Measurements from ENCODE around the gene COPZ2. TPM values are rescaled to one million over a fixed set of nuclear protein-coding genes. Genes with fewer than 3 reads are reported as not detected.
A peak's percentile ranks its signal among the peaks of the same experiment; 100 is the strongest.
"Not testable (repeated sequence)": the region's sequence is repeated elsewhere in the genome, so short reads cannot be mapped to it uniquely, and the experiment has no call there.

The COPZ2 gene
- total RNA-seq, 4 donors from 2014 or later: 9.7 to 17.2 (median 12.5) TPM

DNA sequence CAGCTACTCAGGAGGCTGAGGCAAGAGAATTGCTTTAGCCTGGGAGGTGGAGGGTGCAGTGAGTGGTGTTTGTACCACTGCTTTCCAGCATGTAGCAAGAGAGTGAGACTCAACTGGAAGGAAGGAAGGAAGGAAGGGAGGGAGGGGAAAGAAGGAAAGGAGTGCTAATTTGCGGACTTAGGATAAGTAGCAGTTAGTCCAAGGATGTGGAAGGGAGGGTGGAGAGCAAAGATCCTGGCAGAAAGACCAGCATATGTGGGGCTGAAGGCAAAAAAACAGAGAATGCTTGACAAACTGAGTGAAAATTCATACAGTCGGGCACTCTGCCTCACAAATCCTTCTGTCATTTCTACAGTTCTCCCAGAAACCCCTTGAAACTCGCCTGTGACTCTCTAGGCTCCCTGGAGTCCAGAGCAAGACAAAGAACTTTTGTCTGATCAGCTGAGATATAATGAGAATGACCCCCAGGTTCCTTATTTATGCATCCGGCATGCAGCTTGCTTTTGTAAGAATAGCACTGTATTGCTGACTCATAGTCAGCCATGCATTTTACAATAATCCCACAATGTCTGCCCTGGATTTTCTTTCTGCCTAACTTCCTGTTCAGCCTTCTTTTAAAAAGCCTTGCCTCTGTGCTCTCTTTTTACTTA is 35.2 kb downstream of the COPZ2 start:
- 46% methylated on average over 4 of the region's 4 CpGs for WGBS
- Histone ChIP-seq H3K27ac (peak overlapping the region; percentile 46), H3K9me3 (no peaks in the 10 kb centered on the region), H3K4me3 (no peak overlapping the region), H3K4me1 (peaks cover 19% of the 10 kb centered on the region), H3K36me3 (no peaks in the 10 kb centered on the region), H3K27me3 (no peaks in the 10 kb centered on the region)
- DNase-seq (ENCODE audit: low spot score in 2 of 2): no peak
- TF ChIP-seq POLR2AphosphoS5 (IDR thresholded peaks at IDR 0.05) (no peak), POLR2A (IDR thresholded peaks at IDR 0.05) (no peak), EP300 (IDR thresholded peaks at IDR 0.05) (no peak)
- TF ChIP-seq, protein P1, sequence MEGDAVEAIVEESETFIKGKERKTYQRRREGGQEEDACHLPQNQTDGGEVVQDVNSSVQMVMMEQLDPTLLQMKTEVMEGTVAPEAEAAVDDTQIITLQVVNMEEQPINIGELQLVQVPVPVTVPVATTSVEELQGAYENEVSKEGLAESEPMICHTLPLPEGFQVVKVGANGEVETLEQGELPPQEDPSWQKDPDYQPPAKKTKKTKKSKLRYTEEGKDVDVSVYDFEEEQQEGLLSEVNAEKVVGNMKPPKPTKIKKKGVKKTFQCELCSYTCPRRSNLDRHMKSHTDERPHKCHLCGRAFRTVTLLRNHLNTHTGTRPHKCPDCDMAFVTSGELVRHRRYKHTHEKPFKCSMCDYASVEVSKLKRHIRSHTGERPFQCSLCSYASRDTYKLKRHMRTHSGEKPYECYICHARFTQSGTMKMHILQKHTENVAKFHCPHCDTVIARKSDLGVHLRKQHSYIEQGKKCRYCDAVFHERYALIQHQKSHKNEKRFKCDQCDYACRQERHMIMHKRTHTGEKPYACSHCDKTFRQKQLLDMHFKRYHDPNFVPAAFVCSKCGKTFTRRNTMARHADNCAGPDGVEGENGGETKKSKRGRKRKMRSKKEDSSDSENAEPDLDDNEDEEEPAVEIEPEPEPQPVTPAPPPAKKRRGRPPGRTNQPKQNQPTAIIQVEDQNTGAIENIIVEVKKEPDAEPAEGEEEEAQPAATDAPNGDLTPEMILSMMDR (IDR thresholded peaks at IDR 0.05): no peak

DNA sequence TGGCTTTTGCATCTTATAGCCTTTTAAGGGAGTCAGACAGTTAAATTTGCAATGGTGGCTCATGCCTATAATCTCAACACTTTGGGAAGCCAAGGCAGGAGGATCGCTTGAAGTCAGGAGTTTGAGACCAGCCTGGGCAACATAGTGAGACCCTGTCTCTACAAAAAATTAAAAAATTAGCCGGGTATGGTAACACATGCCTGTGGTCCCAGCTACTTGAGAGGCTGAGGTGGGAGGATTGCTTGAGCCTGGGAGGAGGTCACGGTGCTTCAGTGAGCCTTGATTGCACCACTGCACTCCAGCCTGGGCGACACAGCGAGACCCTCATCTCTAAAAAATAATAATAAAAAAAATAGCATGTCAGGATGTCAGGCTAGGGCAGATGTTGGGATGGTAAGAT is 35.9 kb downstream of the COPZ2 start:
- not testable (repeated sequence) for H3K27ac ChIP-seq; H3K36me3 ChIP-seq; H3K9me3 ChIP-seq; DNase-seq (ENCODE audit: low spot score in 2 of 2); H3K4me3 ChIP-seq; H3K27me3 ChIP-seq
- peaks cover 19% of the 10 kb centered on the region for H3K4me1 ChIP-seq
- WGBS: 91% methylated on average over 5 of the region's 5 CpGs

DNA sequence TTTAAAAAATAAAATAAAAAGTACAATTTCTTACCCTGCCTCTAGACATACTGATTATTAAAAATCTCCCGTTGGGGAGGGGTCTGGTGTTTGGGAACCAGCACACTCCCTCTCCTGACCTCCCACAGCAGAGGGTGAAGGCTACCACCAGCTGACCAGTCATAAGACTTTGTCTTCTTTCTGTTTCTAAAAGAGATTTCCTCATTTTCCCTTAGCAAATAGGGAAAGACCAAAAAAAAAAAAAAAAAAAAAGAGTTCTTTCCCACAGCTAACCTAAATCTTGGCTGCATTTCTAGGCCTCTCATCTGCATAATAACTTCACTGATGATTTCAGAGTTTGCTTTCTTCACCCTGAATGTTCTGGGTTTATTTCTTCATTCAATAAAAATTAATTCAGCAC is 36.4 kb downstream of the COPZ2 start:
- H3K4me1 ChIP-seq: peaks cover 19% of the 10 kb centered on the region
- no peaks in the 10 kb centered on the region for H3K9me3 ChIP-seq
- 71% methylated on average over 1 of the region's 1 CpG for WGBS
- no peaks in the 10 kb centered on the region for H3K36me3 ChIP-seq
- DNase-seq (ENCODE audit: low spot score in 2 of 2): no peak
- no peak overlapping the region for H3K4me3 ChIP-seq
- no peak overlapping the region for H3K27ac ChIP-seq
- H3K27me3 ChIP-seq: no peaks in the 10 kb centered on the region
- TF ChIP-seq POLR2A (IDR thresholded peaks at IDR 0.05) (no peak), POLR2AphosphoS5 (IDR thresholded peaks at IDR 0.05) (no peak), EP300 (IDR thresholded peaks at IDR 0.05) (no peak)
- TF ChIP-seq, protein P1 (IDR thresholded peaks at IDR 0.05): no peak

DNA sequence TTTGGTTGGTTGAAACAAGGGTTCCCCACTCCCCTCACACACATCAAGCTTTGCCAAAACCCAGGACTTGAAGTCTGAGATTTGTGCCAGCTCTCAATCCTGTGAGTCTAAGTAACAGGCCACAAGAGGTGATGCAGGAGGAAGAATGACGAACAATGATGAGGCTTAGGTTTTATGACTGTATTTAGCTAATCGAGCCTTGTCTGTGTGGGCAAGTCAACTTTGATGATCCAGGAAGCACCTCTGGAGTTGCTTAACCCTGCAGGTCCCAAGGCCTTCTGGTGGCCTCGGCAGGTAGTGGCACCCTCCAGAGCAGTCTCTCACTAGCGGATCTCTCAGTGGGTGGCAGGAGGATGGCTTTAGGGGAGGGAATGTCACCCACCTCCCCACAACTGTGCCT is 38.0 kb downstream of the COPZ2 start:
- 52% methylated on average over 4 of the region's 4 CpGs for WGBS
- no peak overlapping the region for H3K27ac ChIP-seq
- H3K36me3 ChIP-seq: no peaks in the 10 kb centered on the region
- no peak overlapping the region for H3K4me3 ChIP-seq
- H3K9me3 ChIP-seq: no peaks in the 10 kb centered on the region
- TF ChIP-seq EP300 (IDR thresholded peaks at IDR 0.05) (no peak), POLR2A (IDR thresholded peaks at IDR 0.05) (no peak), POLR2AphosphoS5 (IDR thresholded peaks at IDR 0.05) (no peak)
- TF ChIP-seq, protein P1 (IDR thresholded peaks at IDR 0.05): no peak
- no peak for DNase-seq (ENCODE audit: low spot score in 2 of 2)
- no peaks in the 10 kb centered on the region for H3K27me3 ChIP-seq
- H3K4me1 ChIP-seq: peaks cover 19% of the 10 kb centered on the region

DNA sequence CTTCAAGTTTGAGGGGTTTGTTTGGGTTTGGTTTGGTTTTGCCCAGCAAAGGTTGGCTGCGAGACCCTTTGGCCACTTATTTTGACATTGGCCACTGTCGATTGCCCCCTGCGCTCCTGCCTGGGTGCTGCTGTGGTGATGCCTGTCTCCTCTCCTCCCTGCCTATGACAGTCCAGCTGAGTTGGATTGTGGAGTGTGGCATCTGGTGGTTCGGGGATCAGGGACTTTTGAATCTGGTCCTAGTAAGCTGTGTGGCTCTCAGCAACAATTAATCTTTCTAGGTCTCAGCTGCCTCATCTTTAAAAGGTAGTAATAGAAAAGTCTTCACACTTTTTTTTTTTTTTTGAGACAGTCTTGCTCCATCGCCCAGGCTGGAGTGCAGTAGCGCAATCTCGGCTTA is 39.6 kb downstream of the COPZ2 start:
- H3K27me3 ChIP-seq: no peaks in the 10 kb centered on the region
- DNase-seq (ENCODE audit: low spot score in 2 of 2): no peak

More for the DNA sequence above, 39.6 kb downstream of the COPZ2 start:
- TF ChIP-seq, protein P1 (IDR thresholded peaks at IDR 0.05): no peak
- no peak for TF ChIP-seq EP300 (IDR thresholded peaks at IDR 0.05)
- TF ChIP-seq POLR2A (IDR thresholded peaks at IDR 0.05): no peak
- no peak for TF ChIP-seq POLR2AphosphoS5 (IDR thresholded peaks at IDR 0.05)
- H3K4me3 ChIP-seq: no peak overlapping the region
- no peak overlapping the region for H3K27ac ChIP-seq
- no peaks in the 10 kb centered on the region for H3K36me3 ChIP-seq
- 92% methylated on average over 7 of the region's 7 CpGs for WGBS
- no peaks in the 10 kb centered on the region for H3K9me3 ChIP-seq
- H3K4me1 ChIP-seq: peaks cover 12% of the 10 kb centered on the region

Data from suprapubic skin (tissue), 4 donors.